Keratinocyte (primary cell): ENCODE measurements around the gene ACSL6.

ENCODE experiments used
- EZH2 ChIP-seq: IDR thresholded peaks from one replicate; pipeline ENCODE4 v1.6.1; 2012; ENCODE audit warnings: inconsistent platforms, mild to moderate bottlenecking, low read length, moderate library complexity
- TF ChIP-seq, protein P1 (sequence below), 3 experiments: IDR thresholded peaks in 1 of 3; conservative IDR thresholded peaks in 1 of 3; optimal IDR thresholded peaks in 1 of 3; 2 replicates in 2 of 3; 3 replicates in 1 of 3; pipeline versions ENCODE3 to v1.5.1; 2011; ENCODE audit warnings: low read length in 3 of 3, mild to moderate bottlenecking in 3 of 3, moderate library complexity in 2 of 3, control low read depth in 1 of 3, inconsistent platforms in 1 of 3; ENCODE audit not compliant: insufficient read depth in 2 of 3; ENCODE audit errors: extremely low read depth in 1 of 3

DNA sequence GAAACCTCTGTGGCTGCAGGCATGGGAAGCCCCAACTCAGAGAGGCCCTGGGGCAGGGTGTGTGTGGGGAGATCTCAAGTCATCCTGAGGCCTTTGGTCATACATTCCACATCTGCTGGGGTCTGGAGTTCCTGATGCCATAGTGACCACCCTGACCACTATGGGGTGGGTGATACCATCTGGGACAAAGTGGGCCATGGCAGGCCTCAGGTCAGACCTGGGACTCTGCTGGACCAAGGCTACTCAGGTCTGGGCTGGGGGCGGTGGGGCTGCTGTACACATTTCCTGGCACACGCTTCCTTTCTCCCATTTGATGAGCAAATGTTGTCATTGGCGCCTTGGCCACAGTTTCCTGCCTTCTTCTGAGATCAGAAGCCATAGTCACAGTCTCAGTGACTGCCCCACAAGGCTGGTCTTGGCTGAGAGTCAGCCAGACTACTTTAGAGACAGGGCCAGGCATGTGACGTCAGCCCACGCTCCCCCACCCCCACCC is 15.1 kb upstream of the ACSL6 start:
- TF ChIP-seq, protein P1, sequence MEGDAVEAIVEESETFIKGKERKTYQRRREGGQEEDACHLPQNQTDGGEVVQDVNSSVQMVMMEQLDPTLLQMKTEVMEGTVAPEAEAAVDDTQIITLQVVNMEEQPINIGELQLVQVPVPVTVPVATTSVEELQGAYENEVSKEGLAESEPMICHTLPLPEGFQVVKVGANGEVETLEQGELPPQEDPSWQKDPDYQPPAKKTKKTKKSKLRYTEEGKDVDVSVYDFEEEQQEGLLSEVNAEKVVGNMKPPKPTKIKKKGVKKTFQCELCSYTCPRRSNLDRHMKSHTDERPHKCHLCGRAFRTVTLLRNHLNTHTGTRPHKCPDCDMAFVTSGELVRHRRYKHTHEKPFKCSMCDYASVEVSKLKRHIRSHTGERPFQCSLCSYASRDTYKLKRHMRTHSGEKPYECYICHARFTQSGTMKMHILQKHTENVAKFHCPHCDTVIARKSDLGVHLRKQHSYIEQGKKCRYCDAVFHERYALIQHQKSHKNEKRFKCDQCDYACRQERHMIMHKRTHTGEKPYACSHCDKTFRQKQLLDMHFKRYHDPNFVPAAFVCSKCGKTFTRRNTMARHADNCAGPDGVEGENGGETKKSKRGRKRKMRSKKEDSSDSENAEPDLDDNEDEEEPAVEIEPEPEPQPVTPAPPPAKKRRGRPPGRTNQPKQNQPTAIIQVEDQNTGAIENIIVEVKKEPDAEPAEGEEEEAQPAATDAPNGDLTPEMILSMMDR (optimal IDR thresholded peaks at IDR 0.05 in 1 of 3, IDR thresholded peaks at IDR 0.05 in 1 of 3, conservative IDR thresholded peaks at IDR 0.05 in 1 of 3; ENCODE audit: extremely low read depth in 1 of 3, insufficient read depth in 2 of 3, low read length in 3 of 3) = no peak
- TF ChIP-seq EZH2 = no peak
